ENCODE results near the gene SNAP25.

The SNAP25 gene

DNA sequence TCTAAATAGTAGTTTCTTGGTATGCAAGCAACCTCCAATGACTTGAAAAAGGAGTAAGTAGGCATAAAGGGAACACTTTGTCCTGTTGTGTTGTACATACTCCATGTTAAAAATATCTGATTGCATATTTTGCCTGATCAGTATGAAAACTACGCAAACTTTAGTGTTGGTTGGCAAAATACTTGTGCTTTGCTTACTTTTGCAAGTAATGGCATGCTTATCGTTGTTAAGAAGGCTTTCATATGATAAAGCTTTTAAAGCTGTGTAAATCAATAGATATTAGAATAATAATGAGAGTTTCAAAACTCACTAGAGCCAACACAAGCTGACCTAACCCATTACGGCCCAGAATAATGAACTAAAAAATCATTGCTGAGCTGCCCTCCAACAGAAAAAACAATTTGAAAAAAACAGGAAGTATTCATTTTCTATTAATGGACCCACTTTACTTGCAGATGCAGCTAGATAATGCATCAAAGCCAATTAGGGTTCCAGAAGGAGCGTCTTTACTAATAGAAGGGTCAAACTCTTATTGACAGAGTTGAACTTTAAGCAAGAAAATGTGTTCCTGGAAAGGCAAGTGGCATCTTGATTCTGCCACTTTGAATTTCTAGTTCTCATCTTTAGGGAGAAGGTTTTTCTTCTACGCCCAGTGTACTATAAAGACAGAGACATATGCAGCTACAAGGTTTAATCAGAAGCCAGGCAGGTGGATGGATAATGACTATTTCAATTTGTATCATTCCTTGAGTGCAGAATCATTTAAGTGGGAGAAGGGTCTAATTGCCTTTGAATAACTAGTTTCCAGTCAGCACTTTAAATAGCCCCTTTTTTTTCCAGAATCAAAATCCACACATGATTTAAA is 82.2 kb downstream of the SNAP25 start:
- no peak for DNase-seq

DNA sequence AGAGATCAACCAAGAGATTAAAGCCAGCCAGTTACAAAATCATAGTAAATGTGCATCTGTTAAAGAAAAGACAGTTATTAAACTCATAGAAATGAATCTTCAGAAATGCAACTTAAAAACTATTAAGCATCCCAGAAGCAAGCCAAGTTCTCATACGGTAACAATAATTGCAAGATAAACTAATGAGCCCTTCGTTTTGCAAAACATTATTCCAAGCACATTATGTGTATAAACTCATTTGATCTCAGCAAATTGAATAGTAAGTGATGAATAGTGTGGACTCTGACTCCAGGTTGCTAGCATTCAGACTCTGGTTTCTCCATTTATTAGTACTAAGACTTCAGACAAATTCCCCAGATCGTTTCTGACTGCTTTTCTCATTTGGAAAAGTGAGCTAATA is 85.2 kb downstream of the SNAP25 start:
- DNase-seq: no peak

- no peak for DNase-seq
Measured at GRCh38 chr20:10304471-10305046, 85.9 kb downstream of the SNAP25 start.

DNA sequence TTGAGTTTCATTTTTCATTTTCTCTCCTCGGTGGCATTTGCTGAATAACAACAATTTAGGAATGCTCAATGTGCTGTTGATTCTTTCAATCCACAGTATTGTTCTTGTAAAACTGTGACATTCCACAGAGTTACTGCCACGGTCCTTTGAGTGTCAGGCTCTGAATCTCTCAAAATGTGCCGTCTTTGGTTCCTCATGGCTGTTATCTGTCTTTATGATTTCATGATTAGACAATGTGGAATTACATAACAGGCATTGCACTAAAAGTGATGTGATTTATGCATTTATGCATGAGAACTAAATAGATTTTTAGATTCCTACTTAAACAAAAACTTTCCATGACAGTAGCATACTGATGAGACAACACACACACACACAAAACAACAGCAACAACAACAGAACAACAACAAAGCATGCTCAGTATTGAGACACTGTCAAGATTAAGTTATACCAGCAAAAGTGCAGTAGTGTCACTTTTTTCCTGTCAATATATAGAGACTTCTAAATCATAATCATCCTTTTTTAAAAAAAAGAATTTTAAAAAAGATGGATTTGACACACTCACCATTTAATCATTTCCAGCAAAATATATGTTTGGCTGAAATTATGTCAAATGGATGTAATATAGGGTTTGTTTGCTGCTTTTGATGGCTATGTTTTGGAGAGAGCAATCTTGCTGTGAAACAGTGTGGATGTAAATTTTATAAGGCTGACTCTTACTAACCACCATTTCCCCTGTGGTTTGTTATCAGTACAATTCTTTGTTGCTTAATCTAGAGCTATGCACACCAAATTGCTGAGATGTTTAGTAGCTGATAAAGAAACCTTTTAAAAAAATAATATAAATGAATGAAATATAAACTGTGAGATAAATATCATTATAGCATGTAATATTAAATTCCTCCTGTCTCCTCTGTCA is 88.1 kb downstream of the SNAP25 start:
- DNase-seq: no peak

DNA sequence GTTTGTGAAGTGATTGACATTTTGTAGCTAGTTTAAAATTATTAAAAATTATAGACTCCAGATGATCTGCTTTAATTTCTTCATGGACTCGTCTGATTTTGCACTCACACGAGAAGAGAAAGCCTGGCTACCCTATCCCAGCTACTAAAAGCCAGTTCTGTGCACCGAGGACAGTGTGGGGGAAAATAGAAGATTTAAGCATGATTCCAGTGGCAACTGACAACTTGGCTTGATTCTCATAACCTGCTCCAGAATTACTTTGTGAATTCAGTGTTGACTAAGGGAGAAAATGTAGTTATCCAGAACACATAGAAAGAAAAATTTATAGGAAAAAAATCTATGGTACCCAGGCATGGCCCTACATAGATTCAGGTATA is 88.7 kb downstream of the SNAP25 start:
- no peak for DNase-seq

DNA sequence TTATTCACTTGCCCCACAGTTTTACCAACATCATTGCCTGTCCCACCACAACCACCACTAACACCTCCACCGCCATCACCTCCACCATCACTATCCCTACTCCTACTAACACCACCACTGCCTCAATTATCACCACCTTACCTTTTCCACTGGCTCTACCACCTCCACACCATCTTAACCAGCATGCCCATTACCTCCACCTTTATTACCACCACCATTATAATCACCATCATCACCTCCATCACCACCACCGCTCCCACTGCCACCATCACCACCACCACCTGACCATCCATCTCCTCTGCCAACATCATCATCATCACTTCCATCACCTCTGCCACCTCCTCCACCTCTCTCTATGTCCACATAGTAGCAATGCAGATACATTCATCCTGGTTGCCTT is 90.0 kb downstream of the SNAP25 start:
- no peak for DNase-seq

GRCh38 chr20:10309326-10309725 is 90.7 kb downstream of the SNAP25 start:
- no peak for DNase-seq

GRCh38 chr20:10312111-10312510 is 93.5 kb downstream of the SNAP25 start:
- no peak for DNase-seq

- no peak for DNase-seq
Measured at GRCh38 chr20:10313215-10313614, 94.6 kb downstream of the SNAP25 start.

DNA sequence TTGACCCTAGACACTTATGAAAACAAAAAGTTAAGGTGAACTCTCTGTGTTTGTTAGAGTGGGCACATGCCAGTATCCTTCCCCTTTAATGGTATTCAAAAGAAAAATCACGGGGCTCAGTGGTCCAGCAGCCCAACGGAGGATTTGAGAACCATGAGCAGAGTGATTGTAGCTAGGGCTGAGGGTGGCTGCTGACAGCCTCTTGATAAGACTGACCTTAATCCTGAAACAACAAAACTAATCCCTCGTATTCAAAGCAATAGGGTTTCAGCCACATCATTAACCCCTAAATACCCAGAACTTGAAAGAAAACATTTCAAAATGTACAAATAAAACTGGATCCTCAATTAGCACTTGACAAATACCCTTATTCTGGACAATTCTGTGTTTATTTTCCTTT is 95.1 kb downstream of the SNAP25 start:
- no peak for DNase-seq

DNA sequence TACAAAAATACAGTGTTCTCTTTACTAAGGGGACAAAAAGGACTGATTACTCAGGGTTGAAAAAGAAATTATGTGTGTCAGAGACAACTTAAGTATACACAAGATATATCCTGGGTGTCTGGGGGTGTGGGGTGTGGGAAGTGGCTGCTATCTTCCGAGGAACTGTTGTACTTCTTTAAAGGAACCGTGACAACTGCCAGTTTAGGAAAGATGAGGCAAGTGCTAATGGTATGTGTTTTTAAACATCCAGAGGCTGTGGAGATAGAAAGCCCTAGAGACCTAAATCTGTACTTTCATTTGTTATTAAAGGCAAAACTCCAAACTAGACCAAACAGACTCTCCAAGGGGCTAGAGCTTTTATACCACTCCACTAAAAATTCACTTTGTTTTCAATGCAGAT is 95.6 kb downstream of the SNAP25 start:
- peak in 10 of 56 donors; percentile 2 to 47 (median 12) for DNase-seq

DNA sequence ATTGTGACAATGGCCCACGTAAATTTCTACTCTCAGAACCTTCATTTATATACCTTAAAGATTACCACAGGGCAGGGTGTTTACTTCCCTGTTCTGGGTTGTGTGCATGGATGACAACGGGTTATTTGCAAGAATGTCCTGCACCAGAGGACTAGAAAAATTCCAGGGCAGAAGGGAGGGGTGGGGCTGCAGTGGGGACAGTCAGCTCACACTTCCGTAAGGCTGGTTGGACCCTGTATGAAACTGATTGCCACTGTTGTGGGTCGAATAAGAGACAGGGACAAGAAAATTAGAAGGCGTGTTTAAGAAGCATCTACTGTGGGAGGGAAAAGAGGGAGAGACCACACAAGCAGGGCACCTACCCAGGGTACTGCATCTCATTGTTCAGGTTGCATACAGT is 96.5 kb downstream of the SNAP25 start:
- no peak for DNase-seq

- no peak for DNase-seq
Measured at GRCh38 chr20:10316582-10316981, 98.0 kb downstream of the SNAP25 start.

- DNase-seq: no peak
Measured at GRCh38 chr20:10318291-10319024, 99.8 kb downstream of the SNAP25 start.

- peak in 34 of 56 donors; percentile 5 to 83 (median 49) for DNase-seq
Measured at GRCh38 chr20:10319855-10320254, 101.2 kb downstream of the SNAP25 start.

DNA sequence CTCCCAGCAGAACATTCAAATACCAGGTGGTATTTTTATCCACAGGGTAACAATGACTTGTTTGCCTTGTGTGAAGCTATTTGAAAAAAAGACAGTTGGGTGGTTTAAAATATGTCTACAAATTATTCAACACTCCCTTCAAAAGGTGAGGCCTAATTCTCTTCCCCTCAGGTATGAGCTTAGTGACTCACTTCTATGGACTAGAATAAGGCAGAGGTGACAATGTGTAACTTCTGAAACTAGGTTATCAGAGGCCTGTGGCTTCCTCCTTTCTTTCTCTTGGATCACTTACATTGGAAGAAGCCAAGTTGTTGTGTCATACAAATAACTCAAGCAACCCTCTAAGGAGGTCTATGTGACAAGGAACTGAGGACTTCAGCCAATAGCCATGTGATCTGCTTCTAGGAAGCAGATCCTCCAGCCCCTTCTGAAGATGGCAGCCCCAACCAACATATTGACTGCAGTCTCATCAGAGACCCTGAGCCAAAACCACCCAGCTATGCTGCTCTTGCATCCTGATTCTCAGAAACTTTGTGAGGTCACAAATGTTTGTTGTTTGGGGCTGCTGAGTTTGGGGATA is 102.6 kb downstream of the SNAP25 start:
- DNase-seq: no peak

DNA sequence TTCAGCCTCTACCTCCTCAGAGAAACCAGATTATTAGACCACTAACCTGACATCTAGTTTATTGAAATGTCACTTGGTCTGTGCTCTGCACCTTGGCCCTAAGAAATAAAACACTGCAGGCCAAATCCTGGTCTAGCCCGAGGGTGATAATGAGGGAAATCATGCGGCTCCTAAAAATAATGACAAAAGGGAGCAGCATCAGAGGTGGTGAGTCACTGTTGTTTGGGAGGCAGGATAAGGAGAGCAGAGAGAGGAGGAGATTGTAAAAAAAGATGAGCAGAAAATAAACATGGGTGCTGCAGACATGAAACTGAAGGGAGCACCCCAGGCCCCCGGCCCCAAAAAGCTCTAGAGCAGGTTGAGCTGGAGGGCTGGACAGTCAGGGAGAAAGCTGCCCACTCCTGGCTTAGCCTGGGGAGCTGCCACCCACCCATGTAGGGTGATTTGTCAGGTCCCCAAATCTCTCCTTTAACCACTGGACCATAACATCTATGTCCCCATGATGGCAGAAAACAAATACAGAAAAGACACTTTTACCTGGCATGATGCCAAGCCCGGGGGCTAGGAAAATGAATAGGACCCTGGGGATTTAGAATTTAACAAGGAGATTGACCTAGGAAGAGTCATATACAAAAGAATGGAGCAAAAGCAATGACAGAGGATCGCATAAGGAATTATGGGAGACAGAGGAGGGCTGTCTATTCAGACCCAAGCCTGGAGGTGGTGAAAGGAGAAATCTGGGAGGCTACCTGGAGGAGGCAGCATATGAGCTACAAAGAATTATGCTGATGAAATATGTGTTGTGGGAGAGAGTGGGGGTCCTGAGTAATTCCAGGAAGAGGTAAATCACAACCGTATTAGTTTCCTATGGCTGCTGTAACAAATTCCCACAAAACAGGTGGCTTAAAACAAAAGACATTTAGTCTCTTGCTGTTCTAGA is 103.7 kb downstream of the SNAP25 start:
- peak in 6 of 56 donors; percentile 16 to 50 (median 27) for DNase-seq

- no peak for DNase-seq
Measured at GRCh38 chr20:10323729-10324128, 105.1 kb downstream of the SNAP25 start.

DNA sequence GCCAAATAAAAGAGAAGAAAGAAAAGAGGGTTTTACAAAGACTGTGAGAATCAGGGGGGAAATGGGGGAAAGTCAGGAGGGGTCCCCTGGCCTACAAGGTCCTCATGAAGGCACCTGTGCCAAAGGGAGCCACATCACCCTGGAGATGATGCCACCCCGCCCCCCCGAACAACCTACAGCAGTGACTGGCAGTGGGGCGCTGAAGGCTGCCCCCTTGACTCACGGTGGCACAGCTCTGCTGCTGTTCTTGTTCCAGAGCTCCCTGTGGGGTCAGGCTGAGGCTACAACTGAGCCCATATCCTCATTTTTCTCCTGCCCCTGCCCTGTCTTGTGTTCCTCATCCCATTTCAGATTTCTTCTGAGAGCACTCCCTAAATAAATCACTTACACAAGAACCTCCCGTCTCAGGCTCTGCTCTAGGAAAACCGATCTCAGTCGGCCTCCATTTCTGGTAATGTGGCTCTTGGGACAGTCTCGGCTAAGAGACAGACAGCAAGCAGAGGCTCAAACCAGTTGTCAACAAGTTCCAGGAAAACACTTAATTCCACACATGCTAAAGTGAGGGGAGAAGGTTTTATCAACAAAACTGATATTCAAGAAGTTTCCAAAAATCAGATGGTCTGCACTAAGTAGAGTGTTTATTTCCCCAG is 105.7 kb downstream of the SNAP25 start:
- DNase-seq: no peak

Data from nucleus accumbens (tissue), 56 donors.